ENCODE results near the gene SND1. TPM values are rescaled to one million over a fixed set of nuclear protein-coding genes. Genes with fewer than 3 reads are reported as not detected.

Gene SND1
- total RNA-seq, 6 experiments from 2014 or later: 217 to 259 (median 247) TPM

DNA sequence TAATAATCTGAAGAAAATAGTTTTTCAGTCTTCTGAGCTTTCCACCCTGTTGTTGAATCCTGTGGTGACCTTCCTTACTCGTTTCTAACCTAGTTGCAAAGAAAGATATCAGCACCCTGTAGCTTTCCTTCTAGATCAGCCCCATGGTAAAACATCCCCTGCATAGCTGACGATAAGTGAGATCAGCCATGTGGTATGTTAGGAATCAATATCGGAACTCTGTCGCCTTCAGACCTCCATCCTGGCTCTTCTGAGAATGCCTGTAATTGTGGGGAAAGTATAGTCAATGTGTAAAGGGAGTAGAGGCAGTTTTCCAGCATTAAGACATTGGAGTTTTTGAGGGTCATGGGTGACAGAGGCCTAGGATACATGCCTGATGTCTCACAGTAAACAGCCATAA, 227.4 kb downstream of the SND1 start:
- no peak for TF ChIP-seq CTCF (IDR thresholded peaks at IDR 0.05)
- H3K4me3 Mint-ChIP-seq: no peak overlapping the region
- H3K9me3 Mint-ChIP-seq: no peaks in the 10 kb centered on the region
- H3K27me3 Mint-ChIP-seq (ENCODE audit: insufficient read depth): no peaks in the 10 kb centered on the region; the same call in 1 of the 2 replicates
- H3K4me1 Mint-ChIP-seq (ENCODE audit: low read depth): peaks cover 11% of the 10 kb centered on the region
- DNase-seq: no peak
- peaks cover 1% of the 10 kb centered on the region for H3K36me3 Mint-ChIP-seq (ENCODE audit: low read depth)
- no peak overlapping the region for H3K27ac Mint-ChIP-seq

- H3K9me3 Mint-ChIP-seq: no peaks in the 10 kb centered on the region
- no peaks in the 10 kb centered on the region; the same call in 1 of the 2 replicates for H3K27me3 Mint-ChIP-seq (ENCODE audit: insufficient read depth)
- no peak for DNase-seq
- no peak overlapping the region for H3K4me3 Mint-ChIP-seq
- no peak overlapping the region for H3K27ac Mint-ChIP-seq
- peaks cover 6% of the 10 kb centered on the region for H3K36me3 Mint-ChIP-seq (ENCODE audit: low read depth)
- H3K4me1 Mint-ChIP-seq (ENCODE audit: low read depth): peaks cover 16% of the 10 kb centered on the region
- no peak for TF ChIP-seq CTCF (IDR thresholded peaks at IDR 0.05)
Measured at GRCh38 chr7:127879942-127880341, 227.9 kb downstream of the SND1 start.

- TF ChIP-seq CTCF (IDR thresholded peaks at IDR 0.05): no peak
- peak overlapping the region; percentile 20; the same call in 1 of the 2 replicates for H3K27ac Mint-ChIP-seq
- DNase-seq: no peak
- no peak overlapping the region for H3K4me3 Mint-ChIP-seq
- no peaks in the 10 kb centered on the region for H3K9me3 Mint-ChIP-seq
- peaks cover 6% of the 10 kb centered on the region for H3K36me3 Mint-ChIP-seq (ENCODE audit: low read depth)
- no peaks in the 10 kb centered on the region; the same call in 1 of the 2 replicates for H3K27me3 Mint-ChIP-seq (ENCODE audit: insufficient read depth)
- H3K4me1 Mint-ChIP-seq (ENCODE audit: low read depth): peaks cover 21% of the 10 kb centered on the region
Measured at GRCh38 chr7:127880454-127880853, 228.5 kb downstream of the SND1 start.

- no peak for DNase-seq
- Mint-ChIP-seq H3K4me3 (no peak overlapping the region), H3K9me3 (no peaks in the 10 kb centered on the region), H3K27ac (no peak overlapping the region), H3K27me3 (ENCODE audit: insufficient read depth) (no peaks in the 10 kb centered on the region), H3K4me1 (ENCODE audit: low read depth) (peaks cover 32% of the 10 kb centered on the region), H3K36me3 (ENCODE audit: low read depth) (peaks cover 6% of the 10 kb centered on the region)
- TF ChIP-seq CTCF (IDR thresholded peaks at IDR 0.05): no peak
Measured at GRCh38 chr7:127881564-127881963, 229.6 kb downstream of the SND1 start.

DNA sequence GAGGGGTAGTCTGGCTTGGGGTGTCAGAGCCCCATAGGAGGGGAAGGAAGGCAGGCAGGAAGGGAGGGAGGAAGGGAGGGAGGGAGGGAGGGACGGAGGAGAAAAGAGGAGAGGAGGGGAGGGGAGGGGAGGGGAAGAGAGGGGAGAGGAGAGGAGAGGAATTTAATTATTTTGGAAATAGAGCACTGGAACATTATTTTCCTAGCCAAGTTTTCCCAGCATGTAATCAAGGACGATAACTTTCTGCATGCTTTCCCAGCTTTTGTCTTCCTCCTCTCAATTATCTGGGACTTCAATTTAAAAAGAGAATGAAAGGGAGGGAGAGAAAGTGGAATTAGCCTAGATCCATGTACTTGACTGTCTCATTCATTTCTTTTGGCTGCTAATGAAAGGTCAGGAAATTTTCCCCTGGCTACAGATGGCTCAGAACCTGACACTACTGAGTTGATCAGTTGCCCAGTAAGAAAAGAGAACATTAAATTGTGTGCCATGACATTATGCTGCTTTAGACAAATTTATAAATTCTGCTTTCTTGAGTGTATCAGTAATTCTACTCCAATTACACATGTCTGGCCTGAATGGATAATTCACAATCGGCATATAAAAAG, 230.4 kb downstream of the SND1 start:
- TF ChIP-seq CTCF (IDR thresholded peaks at IDR 0.05): no peak
- DNase-seq: no peak

More for the DNA sequence above, 230.4 kb downstream of the SND1 start:
- no peaks in the 10 kb centered on the region for H3K9me3 Mint-ChIP-seq
- no peaks in the 10 kb centered on the region for H3K27me3 Mint-ChIP-seq (ENCODE audit: insufficient read depth)
- H3K27ac Mint-ChIP-seq: no peak overlapping the region
- peaks cover 41% of the 10 kb centered on the region for H3K4me1 Mint-ChIP-seq (ENCODE audit: low read depth)
- H3K4me3 Mint-ChIP-seq: no peak overlapping the region
- H3K36me3 Mint-ChIP-seq (ENCODE audit: low read depth): peaks cover 6% of the 10 kb centered on the region
